Uterus (tissue), 4 donors: ENCODE measurements around the gene E2F1. TPM values are rescaled to one million over a fixed set of nuclear protein-coding genes. Genes with fewer than 3 reads are reported as not detected.
A peak's percentile ranks its signal among the peaks of the same experiment; 100 is the strongest.

ENCODE experiments used
- DNase-seq, 2 donors: peaks; one replicate each; pipeline ENCODE4 v3.0.0-alpha.2; 2019 to 2020
- H3K27ac ChIP-seq, 2 donors: fragments of 200-600 bp; sonication (generic); 1 replicate in 1 of 2; 2 replicates in 1 of 2; pipeline ENCODE4 v1.5.1; 2016 to 2018
- H3K27me3 ChIP-seq, 2 donors: fragments of 200-600 bp; sonication (generic); one replicate each; pipeline ENCODE4 v1.5.1; 2018 to 2019; ENCODE audit warnings: control low read depth in 1 of 2
- H3K36me3 ChIP-seq, 2 donors: fragments of 200-600 bp; sonication (generic); one replicate each; pipeline ENCODE4 v1.5.1; 2019; ENCODE audit warnings: control low read depth in 1 of 2
- H3K4me1 ChIP-seq, 2 donors: fragments of 200-600 bp; sonication (generic); one replicate each; pipeline ENCODE4 v1.5.1; 2018 to 2019; ENCODE audit warnings: control low read depth in 1 of 2
- H3K4me3 ChIP-seq, 2 donors: fragments of 200-600 bp; sonication (generic); 1 replicate in 1 of 2; 2 replicates in 1 of 2; pipeline ENCODE4 v1.5.1; 2018 to 2019; ENCODE audit warnings: mild to moderate bottlenecking in 1 of 2
- H3K9me3 ChIP-seq, 2 donors: fragments of 200-600 bp; sonication (generic); one replicate each; pipeline ENCODE4 v1.5.1; 2019; ENCODE audit warnings: control low read depth in 1 of 2
- CTCF ChIP-seq, 4 experiments: fragments of 200-600 bp in 2 of 4; fragments of 450-650 bp in 2 of 4; sonication (generic) in 2 of 4; IDR thresholded peaks; one replicate each; pipeline ENCODE4 v1.5.1; 2016 to 2019; ENCODE audit warnings: antibody characterized with exemption in 4 of 4, mild to moderate bottlenecking in 2 of 4, moderate library complexity in 1 of 4
- POLR2A ChIP-seq, 2 donors: fragments of 450-650 bp; IDR thresholded peaks; one replicate each; pipeline ENCODE4 v1.6.1; 2016; ENCODE audit warnings: antibody characterized with exemption in 2 of 2, mild to moderate bottlenecking in 1 of 2, moderate library complexity in 1 of 2
- intact Hi-C: fragments of 100-400 bp; cut with DNase I; formaldehyde crosslinking; loops from one replicate; pipeline ENCODE4 v1.15.1; 2023; ENCODE audit warnings: low total_unique reads
- total RNA-seq, 4 donors: library from RNA; depleted of rRNA in 3 of 4; stranded (reverse); fragments of >200 nt in 3 of 4; gene quantifications; one replicate each; pipeline versions ENCODE4 v1.1.0 to v1.2.4, GENCODE V29; 2014 to 2023
- donor health status: DM: yes; HTN: yes; CAD: no.

The E2F1 gene
- total RNA-seq, 4 donors from 2014 or later, result 0.51 to 7.3 (median 1.5) TPM; not detected in 1

GRCh38 chr20:33694639-33695012 lies 8.4 kb upstream of the E2F1 start:
- Histone ChIP-seq H3K36me3 (no peaks in the 10 kb centered on the region), H3K4me3 (no peak overlapping the region), H3K27me3 (no peaks in the 10 kb centered on the region), H3K27ac (peak overlapping the region; percentile 20 to 25), H3K9me3 (no peaks in the 10 kb centered on the region), H3K4me1 (no peaks in the 10 kb centered on the region)
- no peak for TF ChIP-seq POLR2A (IDR thresholded peaks at IDR 0.05)
- TF ChIP-seq CTCF (IDR thresholded peaks at IDR 0.05), result no peak
- DNase-seq, result no peak
- intact Hi-C loops, result no loop called here

GRCh38 chr20:33693741-33694638 lies 7.8 kb upstream of the E2F1 start:
- Histone ChIP-seq H3K36me3 (no peaks in the 10 kb centered on the region), H3K4me3 (no peak overlapping the region), H3K4me1 (no peaks in the 10 kb centered on the region), H3K27me3 (no peaks in the 10 kb centered on the region), H3K9me3 (no peaks in the 10 kb centered on the region), H3K27ac (peak overlapping the region; percentile 20 to 25)
- peak in 1 of 2 donors; percentile 73 for DNase-seq
- TF ChIP-seq CTCF (IDR thresholded peaks at IDR 0.05), result no peak
- no peak for TF ChIP-seq POLR2A (IDR thresholded peaks at IDR 0.05)
- intact Hi-C loops, result no loop called here

GRCh38 chr20:33693289-33693688 lies 7.1 kb upstream of the E2F1 start:
- TF ChIP-seq CTCF (IDR thresholded peaks at IDR 0.05) (no peak), POLR2A (IDR thresholded peaks at IDR 0.05) (no peak)
- no peak for DNase-seq
- Histone ChIP-seq H3K4me1 (no peaks in the 10 kb centered on the region), H3K4me3 (no peak overlapping the region), H3K36me3 (no peaks in the 10 kb centered on the region), H3K27me3 (no peaks in the 10 kb centered on the region), H3K9me3 (no peaks in the 10 kb centered on the region), H3K27ac (peak overlapping the region; percentile 20 to 25)
- intact Hi-C loops, result no loop called here

- Histone ChIP-seq H3K4me3 (no peak overlapping the region), H3K27ac (no peak overlapping the region), H3K9me3 (no peaks in the 10 kb centered on the region), H3K4me1 (peaks cover 0 to 8% of the 10 kb centered on the region in 2 donors), H3K27me3 (no peaks in the 10 kb centered on the region), H3K36me3 (no peaks in the 10 kb centered on the region)
- TF ChIP-seq POLR2A (IDR thresholded peaks at IDR 0.05), result no peak
- TF ChIP-seq CTCF (IDR thresholded peaks at IDR 0.05), result no peak
- intact Hi-C loops, result no loop called here
- no peak for DNase-seq
Measured at GRCh38 chr20:33689973-33690372, 3.8 kb upstream of the E2F1 start.

- H3K4me3 ChIP-seq, result no peak overlapping the region
- H3K9me3 ChIP-seq, result no peaks in the 10 kb centered on the region
- intact Hi-C loops, result no loop called here
- no peak for DNase-seq
- peaks cover 0 to 8% of the 10 kb centered on the region in 2 donors for H3K4me1 ChIP-seq
- H3K36me3 ChIP-seq, result no peaks in the 10 kb centered on the region
- no peaks in the 10 kb centered on the region for H3K27me3 ChIP-seq
- TF ChIP-seq CTCF (IDR thresholded peaks at IDR 0.05) (no peak), POLR2A (IDR thresholded peaks at IDR 0.05) (no peak)
- H3K27ac ChIP-seq, result no peak overlapping the region
Measured at GRCh38 chr20:33689493-33689892, 3.3 kb upstream of the E2F1 start.
